Lung microvascular endothelial cell (primary cell): ENCODE data around the gene HK2. TPM values are rescaled to one million over a fixed set of nuclear protein-coding genes. Genes with fewer than 3 reads are reported as not detected.

Experiments used
- DNase-seq, 2 donors: peaks; one replicate each; pipeline versions ENCODE4 v3.0.0 to v3.0.0-alpha.2; 2010; ENCODE audit warnings: low read depth in 2 of 2
- total RNA-seq: library from RNA; depleted of rRNA; stranded (reverse); fragments of >200 nt; gene quantifications from 2 replicates; pipeline ENCODE4 v1.2.1, GENCODE V29; 2014

HK2 gene
- total RNA-seq, 1 donor from 2014 or later = 3.4 TPM

GRCh38 chr2:74857215-74857614 lies 23.3 kb downstream of the HK2 start:
- DNase-seq = no peak

- DNase-seq = no peak
Observed at GRCh38 chr2:74857725-74858124, 23.8 kb downstream of the HK2 start.

DNA sequence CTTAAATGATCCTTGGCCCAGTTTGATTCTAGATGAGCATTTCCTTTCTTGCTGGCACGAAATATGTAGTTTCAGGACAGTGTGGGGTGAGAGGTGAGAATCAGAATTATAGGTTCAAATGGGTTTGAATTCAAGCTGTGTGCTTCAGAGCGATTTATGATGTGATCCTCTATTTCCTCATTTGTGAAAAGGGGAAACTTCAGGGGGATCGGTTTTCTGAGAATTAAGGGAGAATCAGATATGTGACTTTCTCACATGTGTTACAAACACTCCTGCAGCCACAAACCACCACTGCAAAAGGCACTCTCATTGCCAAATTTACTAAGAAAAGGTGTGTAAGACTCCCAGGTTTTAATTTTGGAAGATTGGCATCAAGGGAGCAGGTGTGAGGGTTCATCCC lies 24.4 kb downstream of the HK2 start:
- DNase-seq = no peak

DNA sequence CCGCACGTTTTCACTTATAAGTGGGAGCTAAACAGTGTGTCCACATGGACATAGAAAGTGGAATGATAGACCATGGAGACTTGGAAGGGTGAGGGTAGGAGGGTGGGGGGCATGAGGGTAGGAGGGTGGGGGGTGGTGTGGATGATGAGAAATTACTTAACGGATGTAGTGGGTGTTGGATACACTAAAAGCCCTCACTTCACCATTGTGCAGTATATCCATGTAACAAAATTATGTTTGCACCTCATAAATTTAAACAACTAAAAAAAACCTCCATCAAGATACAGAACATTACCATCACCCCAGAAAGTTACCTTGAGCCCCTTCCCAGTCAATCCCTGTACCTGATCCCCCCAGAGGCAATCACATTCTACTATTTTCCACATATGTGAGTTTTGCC lies 26.2 kb downstream of the HK2 start:
- no peak for DNase-seq

- DNase-seq = no peak
Observed at GRCh38 chr2:74860521-74860920, 26.6 kb downstream of the HK2 start.

DNA sequence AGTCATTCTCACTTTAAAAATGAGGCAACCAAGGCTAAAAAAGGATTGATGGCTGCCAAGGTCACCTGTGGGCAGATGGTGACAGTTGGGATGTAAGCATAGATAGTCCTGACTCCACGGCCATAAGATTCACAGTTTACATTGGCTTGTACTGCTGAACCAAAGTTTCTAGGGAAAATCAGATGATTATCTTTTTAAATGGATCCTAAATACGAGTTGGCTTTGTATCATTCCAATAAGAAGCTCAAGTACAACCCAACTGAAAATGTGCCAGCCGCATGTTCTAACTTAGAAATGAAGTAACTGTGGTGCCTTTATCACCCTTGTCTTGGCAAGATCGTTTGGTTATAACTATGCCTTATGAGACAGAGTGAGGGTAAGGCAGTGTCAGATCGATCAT lies 27.6 kb downstream of the HK2 start:
- DNase-seq = no peak

DNA sequence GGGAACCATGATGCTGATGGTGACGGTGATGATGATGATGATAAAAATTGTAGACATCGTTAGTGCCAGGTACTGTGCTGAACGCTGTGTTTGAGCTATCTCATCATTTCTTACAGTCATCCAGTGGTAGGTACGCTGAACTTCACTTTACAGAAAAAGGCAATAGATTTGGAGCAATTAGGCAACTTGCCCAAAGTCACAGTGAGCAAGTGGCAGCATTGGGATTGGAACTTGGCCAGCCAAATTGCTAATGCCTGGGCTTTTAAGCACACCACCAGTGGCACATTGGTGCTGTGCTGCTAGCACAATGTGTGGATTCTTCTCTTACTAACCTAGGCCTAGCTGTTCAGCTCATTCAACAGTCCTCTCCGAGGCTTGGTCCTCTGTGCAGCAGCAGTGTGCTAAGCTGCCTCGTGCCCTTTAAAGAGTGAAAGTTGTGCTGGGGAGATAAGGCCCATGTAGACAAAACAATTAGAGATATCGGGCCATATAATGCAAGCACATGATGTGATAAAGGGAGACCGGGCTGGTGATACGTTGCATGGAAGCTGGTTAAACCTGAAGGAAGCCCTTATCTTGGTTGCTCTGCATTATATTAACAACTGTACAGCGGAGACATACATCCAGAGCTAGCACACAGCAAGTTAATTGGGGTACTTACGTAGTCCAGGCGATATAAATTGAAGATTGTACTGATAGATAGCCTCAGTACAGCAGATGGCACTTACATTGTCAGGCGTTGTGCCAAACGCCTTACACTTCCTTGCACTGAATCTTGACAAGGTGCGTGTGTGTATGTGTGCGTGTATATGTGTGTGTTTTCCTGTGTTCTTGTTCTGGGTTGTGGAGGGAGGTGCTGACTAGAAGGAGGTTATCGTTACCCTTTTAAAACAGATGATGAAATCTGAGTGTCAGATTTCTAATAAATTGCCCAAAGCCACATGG lies 28.4 kb downstream of the HK2 start:
- no peak for DNase-seq

- no peak for DNase-seq
Observed at GRCh38 chr2:74863802-74864248, 29.9 kb downstream of the HK2 start.

- peak in 1 of 2 donors; percentile 29 for DNase-seq
Observed at GRCh38 chr2:74864728-74865722, 31.1 kb downstream of the HK2 start.

- DNase-seq = no peak
Observed at GRCh38 chr2:74865770-74866674, 32.1 kb downstream of the HK2 start.

GRCh38 chr2:74867841-74868658 lies 34.1 kb downstream of the HK2 start:
- DNase-seq = no peak

DNA sequence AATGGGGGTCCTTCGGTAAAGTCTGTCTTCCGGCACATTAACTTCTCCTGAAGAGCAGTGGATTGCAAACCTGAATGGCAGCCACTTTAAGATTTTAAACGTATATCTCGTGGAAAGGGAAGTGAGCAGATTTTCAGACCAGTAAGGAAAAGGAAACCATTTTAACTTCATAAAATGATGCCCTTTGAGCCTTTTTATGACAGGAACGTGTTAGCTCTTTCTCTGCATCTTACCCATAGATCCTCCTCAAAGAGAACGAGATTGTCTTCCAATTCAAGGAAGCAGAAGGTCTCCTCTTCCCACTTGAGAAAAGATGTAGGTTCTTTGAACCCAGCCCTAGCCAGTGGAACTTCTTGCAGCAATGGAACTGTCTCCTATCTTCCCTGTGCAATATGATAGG lies 35.6 kb downstream of the HK2 start:
- no peak for DNase-seq

- DNase-seq = no peak
Observed at GRCh38 chr2:74870951-74871350, 37.0 kb downstream of the HK2 start.

DNA sequence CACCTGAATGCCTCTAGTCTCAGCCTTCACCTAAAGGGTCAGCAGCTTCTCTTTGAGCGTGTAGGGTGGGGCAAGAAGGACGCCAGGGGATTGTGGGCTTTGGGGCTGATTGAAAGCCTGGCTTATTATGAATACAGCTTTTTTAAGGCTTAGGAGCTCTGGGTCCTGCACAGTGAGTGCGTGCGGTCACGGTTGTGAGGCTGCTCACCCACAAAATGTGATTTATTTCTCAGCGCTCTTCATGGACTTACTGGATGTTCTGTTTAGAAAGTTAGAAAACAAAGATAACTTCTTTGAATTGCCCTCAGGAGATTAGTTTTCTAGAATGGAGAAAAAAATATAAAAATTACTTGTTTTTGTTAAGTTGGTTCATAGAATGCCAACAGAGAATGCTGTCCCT lies 37.5 kb downstream of the HK2 start:
- DNase-seq = no peak

DNA sequence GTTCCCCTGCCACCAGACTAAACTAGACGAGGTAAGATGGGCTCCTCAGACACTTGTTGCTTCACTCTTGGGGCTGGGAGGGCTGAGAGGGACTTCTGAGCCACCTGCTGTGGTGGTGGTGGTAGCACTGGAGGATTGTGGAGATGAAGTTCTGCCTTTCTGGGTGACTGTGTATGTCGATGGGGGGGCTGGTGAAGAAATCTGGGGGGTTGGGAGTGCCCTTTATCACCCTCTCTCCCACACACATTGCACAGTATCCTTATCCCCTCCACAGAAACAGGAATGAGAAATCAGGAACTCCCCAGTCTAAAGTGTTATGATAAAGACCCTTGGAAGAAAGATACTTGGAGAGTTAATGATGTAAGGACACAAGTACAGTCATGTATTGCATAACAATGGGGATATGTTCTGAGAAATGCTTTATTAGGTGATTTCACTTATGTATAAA lies 38.5 kb downstream of the HK2 start:
- no peak for DNase-seq

GRCh38 chr2:74873012-74873665 lies 39.2 kb downstream of the HK2 start:
- no peak for DNase-seq

DNA sequence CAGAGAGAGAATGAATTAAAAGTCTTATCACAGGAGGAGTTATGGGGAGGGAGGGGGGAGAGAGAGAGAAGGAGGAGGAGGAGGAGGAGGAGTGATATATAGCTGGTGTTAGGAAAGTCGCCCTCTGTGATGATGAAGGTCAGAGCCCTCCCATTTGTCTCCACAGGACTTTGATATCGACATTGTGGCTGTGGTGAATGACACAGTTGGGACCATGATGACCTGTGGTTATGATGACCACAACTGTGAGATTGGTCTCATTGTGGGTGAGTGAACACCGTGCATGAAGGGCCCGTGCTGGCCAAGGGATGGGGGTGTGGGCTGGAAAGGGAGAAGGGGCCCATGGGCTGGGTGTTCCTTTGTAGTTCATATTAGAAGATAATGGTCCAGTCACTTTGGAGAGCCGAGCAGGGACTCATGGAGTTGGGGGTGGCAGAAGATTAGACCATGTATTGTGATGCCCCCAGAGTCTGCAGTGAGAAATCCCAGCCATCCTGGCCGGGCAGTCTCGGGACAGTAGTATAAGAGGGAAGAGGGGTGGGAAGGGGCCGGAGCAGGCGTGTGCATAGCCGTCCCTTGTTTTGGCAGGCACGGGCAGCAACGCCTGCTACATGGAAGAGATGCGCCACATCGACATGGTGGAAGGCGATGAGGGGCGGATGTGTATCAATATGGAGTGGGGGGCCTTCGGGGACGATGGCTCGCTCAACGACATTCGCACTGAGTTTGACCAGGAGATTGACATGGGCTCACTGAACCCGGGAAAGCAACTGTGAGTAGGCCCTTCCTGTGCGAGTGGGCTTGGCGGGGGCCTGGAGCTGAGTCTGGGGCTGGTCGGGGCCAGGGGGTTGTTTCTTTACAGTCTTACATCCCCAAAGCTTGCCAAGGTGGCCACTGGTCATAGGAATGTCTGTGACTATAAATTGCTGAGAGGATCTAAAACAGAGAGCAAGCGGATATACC lies 40.0 kb downstream of the HK2 start:
- DNase-seq = no peak
